D341Med (cell line): ENCODE results near the gene CUX1.

Source experiments
- DNase-seq: peaks from one replicate; pipeline ENCODE4 v3.0.0; 2012; ENCODE audit warnings: low spot score

CUX1 gene

DNA sequence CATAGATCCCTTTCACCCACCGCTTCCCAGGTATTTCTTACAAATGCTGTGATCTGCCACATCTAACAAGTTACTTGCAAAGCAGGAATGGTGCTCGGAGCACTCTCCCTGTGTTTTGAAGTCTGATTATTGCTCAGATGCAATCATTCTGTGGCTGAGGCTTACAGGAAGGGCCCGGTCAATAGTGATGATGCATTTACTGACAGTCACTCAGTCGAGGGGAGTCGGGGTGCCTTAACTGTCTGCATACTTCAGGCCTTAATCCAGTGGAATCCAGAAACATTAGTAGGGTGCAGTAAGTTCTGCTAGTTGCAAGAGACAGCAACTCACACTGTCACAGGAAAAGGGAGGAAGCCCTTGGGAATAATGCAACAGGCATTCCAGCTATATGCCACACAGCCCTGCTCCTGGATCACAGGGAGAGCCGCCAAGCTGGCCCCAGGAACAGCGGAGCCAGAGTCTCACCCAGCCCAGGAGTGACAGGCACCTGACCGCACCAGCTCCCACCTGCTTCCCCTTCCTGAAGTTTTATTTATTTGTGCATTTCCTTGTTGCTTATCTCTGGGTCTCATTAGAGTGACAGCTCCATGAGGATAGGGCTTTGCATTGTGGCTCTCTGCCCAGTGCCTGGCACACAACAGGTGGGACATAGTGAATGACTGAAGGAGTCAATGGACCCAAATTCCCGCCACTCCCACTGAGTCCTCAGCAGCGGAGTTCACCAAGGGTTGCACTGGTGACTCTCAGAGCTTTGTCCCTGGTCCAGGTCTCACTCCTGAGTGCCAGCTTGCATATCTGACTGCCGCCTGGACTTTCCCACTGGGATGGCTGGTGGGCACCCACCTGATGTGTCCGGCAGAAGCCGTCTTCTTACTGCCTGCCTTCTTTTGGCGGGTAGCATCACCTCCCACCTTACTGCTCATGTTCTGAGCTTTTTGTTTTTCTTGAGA is 256.8 kb downstream of the CUX1 start:
- DNase-seq: no peak

GRCh38 chr7:102075126-102075525 is 257.7 kb downstream of the CUX1 start:
- DNase-seq: no peak

- DNase-seq: no peak
These were observed 258.2 kb downstream of the CUX1 start for GRCh38 chr7:102075553-102076135.

GRCh38 chr7:102077081-102077480 is 259.7 kb downstream of the CUX1 start:
- DNase-seq: no peak

- DNase-seq: no peak
These were observed 262.0 kb downstream of the CUX1 start for GRCh38 chr7:102079140-102080018.

GRCh38 chr7:102080019-102080433 is 262.6 kb downstream of the CUX1 start:
- no peak for DNase-seq

DNA sequence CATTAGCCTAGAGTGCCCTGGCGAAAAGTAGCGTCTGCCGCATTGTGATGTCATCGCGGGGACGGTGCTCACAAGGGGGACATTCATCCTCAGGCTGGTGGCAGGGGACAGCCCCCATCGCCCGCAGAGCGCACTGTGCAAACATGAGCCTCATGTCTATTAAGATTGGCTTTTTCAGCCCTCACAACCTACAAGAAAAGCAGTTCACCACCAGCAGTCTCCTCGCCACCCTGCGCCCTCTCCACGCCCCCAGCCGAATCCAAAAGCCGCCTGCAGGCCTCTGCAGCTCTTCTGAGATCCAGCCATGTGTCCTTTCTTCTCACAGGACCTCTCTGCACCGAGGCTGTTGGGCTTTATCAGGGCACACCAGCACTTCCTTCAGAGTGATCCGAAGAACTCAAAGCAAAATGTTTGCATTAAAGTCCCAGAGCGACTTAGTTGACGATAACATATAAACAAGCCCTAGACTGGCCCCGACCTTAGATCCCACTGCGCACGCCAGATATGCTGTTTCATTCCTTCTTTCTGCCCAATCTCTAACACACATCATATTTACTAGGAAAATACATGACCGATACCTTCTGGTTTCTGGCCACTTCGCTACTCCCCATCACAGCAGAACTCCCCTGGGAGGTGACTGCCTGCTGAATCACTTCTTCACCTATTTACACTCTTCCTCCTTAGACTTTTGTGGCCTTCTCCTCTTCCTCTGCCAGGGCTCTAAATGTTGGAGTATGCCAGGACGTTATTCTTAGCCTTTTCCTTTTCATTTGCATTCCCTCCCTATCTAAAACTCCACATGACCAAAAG is 263.2 kb downstream of the CUX1 start:
- no peak for DNase-seq

DNA sequence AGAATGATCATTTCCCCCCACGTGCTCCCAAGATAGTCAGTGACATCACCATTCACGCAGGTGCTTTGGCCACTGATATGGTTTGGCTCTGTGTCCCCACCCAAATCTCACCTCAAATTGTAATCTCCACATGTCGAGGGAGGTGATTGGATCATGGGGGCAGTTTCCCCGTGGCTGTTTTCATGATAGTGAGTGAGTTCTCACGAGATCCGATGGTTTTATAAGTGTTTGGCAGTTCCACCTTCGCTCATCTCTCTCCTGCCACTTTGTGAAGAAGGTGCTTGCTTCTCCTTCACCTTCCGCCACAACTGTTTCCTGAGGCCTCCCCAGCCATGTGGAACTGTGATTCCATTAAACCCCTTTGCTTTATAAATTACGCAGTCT is 263.8 kb downstream of the CUX1 start:
- DNase-seq: no peak

DNA sequence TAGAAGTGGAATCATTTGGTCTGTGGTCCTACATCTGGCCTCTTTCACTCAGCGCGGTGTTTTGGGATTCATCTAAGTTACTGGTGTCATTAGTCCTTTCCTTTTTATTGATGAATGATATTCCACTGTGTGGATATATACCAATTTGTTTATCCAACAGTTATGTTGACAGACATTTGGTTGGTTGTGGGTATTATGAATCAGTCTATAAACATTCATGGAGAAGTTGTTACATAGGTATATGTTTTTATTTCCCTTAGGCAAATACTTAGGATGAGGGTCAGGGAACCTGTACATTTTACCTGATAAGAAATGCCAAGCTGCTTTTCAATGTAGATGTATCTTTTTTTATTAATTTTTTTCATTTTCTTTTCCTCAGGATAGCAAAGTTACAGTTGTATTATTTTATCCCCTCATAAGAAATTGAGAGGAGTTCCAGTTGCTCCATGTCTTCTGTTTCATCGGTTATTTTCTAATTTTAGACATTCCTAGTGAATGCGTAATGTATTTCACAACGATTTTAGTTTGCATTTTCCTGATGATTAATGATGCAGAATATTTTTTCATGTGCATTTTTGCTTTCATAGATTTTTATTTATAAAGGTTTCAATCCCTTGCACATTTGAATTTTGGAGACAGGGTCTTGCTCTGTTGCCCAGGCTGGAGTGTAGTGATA is 265.4 kb downstream of the CUX1 start:
- DNase-seq: no peak

DNA sequence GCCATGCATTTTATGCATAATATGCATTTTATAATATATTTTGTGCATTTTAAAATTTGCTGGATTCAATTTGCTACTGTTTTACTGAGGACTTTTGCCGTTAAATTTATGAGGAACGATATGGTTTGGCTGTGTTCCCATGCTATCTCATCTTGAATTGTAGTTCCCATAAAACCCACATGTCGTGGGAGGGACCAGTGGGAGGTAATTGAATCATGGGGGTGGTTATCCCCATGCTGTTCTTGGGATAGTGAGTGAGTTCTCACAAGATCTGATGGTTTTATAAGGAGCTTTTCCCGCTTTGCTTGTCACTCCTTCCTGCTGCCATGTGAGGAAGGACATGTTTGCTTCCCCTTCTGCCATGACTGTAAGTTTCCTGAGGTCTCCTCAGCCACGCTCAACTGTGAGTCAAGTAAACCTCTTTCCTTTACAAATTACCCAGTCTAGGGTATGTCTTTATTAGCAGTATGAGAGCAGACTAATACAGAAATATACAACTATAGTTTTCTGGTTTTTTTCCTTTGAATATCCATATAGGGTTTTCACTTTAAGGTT is 267.9 kb downstream of the CUX1 start:
- no peak for DNase-seq

GRCh38 chr7:102089175-102090098 is 272.0 kb downstream of the CUX1 start:
- no peak for DNase-seq

DNA sequence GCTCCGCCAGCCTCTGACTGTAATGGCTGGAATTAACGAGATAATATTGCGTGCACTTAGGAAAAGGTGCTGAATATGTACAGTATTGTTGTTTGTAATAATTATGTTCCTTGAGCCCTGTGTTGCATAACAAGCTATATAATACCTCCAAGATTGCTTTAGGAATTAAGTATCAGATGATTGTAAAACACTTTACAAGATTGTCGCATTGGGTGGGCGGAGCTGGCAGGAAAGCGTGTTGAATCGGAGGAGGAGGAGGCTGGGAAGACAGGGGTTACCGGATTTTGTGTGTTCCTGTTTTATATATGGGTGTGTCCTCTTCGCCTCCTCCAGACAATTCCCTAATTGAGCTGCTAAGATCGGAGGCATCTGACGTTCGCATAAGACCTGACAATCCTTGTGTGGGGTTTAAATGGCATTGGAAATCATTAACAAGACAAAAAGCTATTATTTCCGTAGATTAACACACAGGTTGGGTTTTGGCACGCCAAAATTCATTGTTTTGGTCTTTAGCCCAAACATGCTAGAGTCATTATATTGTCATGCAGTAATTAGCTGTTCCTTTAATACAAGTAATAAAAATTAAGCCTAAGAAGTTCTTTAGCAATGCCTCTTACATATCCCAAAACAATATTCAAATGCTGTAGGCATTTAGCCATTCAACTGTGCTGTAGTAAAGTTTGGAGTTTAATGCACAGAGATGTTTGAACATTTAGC is 276.3 kb downstream of the CUX1 start:
- DNase-seq: peak; percentile 64

- no peak for DNase-seq
These were observed 276.9 kb downstream of the CUX1 start for GRCh38 chr7:102094316-102094650.

DNA sequence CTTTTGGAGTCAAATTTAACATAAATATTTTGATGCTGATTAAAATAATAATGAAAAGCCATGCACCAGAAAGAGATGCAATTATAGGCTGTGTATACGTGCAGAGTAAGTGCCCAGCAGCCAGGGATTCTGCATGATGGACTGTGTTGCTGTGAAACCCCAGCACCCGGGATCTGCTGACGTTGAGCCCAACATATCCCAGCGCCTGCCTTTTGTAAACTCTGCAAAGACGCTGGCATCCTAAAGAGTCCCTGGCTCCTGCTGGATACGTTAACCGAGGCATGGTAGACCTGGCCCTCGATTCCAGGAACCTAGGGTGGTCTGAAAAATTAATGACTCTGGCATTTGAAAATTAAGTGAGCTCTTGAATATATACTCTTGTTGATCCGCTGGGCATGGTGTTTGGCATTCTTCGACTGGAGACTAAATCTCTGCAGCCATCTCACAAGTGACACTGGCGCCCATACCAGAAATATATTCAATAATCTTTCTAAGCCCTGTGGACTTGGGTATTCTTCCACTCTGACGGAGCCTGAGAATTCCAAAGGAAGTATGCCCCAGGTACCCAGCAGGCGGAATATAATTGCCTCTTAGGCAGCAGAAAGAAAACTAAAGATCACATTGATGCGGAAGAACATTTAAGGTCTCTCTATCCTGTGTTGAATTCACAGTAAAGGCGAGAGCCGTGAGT is 278.0 kb downstream of the CUX1 start:
- no peak for DNase-seq

DNA sequence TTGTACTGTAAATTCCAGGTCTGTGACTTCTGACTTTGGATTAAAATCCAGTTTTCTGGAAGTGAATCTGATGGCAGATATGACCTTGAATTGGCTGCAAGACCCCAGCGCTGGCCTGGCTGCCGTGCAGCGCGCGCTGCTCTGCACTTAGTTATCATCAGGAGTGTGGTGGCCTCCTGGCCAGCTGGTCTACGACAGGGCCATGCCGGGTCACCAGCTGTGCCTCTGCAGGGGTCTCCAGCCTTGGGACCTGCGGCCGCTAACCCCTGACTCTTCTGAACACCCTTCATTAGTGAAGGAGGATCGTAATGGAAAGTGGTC is 278.5 kb downstream of the CUX1 start:
- DNase-seq: no peak

GRCh38 chr7:102096706-102097427 is 279.4 kb downstream of the CUX1 start:
- DNase-seq: no peak

GRCh38 chr7:102097601-102098161 is 280.3 kb downstream of the CUX1 start:
- DNase-seq: no peak

GRCh38 chr7:102098986-102099385 is 281.6 kb downstream of the CUX1 start:
- DNase-seq: no peak
